Fibroblast of lung (primary cell): ENCODE measurements around the gene NR4A1. TPM values are rescaled to one million over a fixed set of nuclear protein-coding genes. Genes with fewer than 3 reads are reported as not detected.

Experiments used
- DNase-seq, 2 donors: peaks; one replicate each; pipeline versions ENCODE4 v3.0.0 to v3.0.0-alpha.2; 2010; ENCODE audit warnings: low read depth in 2 of 2
- H2AFZ ChIP-seq: 2 replicates; pipeline ENCODE4 v1.5.1; 2012; ENCODE audit warnings: low read length, control low read depth, inconsistent platforms
- H3K27ac ChIP-seq: 2 replicates; pipeline ENCODE4 v1.5.1; 2011; ENCODE audit warnings: low read length, control low read depth; ENCODE audit not compliant: insufficient read depth
- H3K27me3 ChIP-seq: 2 replicates; pipeline ENCODE4 v1.5.1; 2011; ENCODE audit warnings: mild to moderate bottlenecking, low read length; ENCODE audit not compliant: control insufficient read depth, insufficient read depth
- H3K36me3 ChIP-seq: 2 replicates; pipeline ENCODE4 v1.5.1; 2011; ENCODE audit warnings: low read length; ENCODE audit not compliant: control insufficient read depth, insufficient read depth
- H3K4me1 ChIP-seq: 2 replicates; pipeline ENCODE4 v1.5.1; 2011; ENCODE audit warnings: low read length; ENCODE audit not compliant: control insufficient read depth, insufficient read depth; ENCODE audit errors: extremely low read depth
- H3K4me2 ChIP-seq: 2 replicates; pipeline ENCODE4 v1.5.1; 2011; ENCODE audit warnings: low read length, control low read depth; ENCODE audit not compliant: insufficient read depth; ENCODE audit errors: extremely low read depth
- H3K4me3 ChIP-seq, 4 experiments: fragments of 200-600 bp in 1 of 4; sonication (generic) in 1 of 4; replicated peaks in 1 of 4; 2 replicates each; pipeline ENCODE4 v1.5.1; 2011 to 2016; ENCODE audit warnings: low read length in 4 of 4, low read depth in 3 of 4, mild to moderate bottlenecking in 3 of 4, control low read depth in 2 of 4, inconsistent platforms in 1 of 4, mixed read lengths in 1 of 4; ENCODE audit not compliant: insufficient read depth in 1 of 4; ENCODE audit errors: control extremely low read depth in 1 of 4
- H3K79me2 ChIP-seq: 2 replicates; pipeline ENCODE4 v1.5.1; 2012; ENCODE audit warnings: mild to moderate bottlenecking, low read length, inconsistent platforms; ENCODE audit not compliant: control insufficient read depth, insufficient read depth
- H3K9ac ChIP-seq: 2 replicates; pipeline ENCODE4 v1.5.1; 2011; ENCODE audit warnings: mild to moderate bottlenecking, low read length, control low read depth; ENCODE audit not compliant: insufficient read depth
- H3K9me3 ChIP-seq: 2 replicates; pipeline ENCODE4 v1.5.1; 2012; ENCODE audit warnings: low read depth, low read length; ENCODE audit not compliant: control insufficient read depth, insufficient read depth
- H4K20me1 ChIP-seq: 2 replicates; pipeline ENCODE4 v1.5.1; 2011; ENCODE audit warnings: low read length; ENCODE audit not compliant: control insufficient read depth, insufficient read depth; ENCODE audit errors: extremely low read depth
- EZH2 ChIP-seq: IDR thresholded peaks from 2 replicates; pipeline ENCODE4 v1.5.1; 2012; ENCODE audit warnings: low read length, control low read depth, mild to moderate bottlenecking; ENCODE audit errors: missing control alignments
- polyA plus RNA-seq, 2 donors: library from polyadenylated mRNA; depleted of rRNA in 1 of 2; stranded (reverse) in 1 of 2; unstranded in 1 of 2; fragments of >200 nt; gene quantifications; 2 replicates each; pipeline ENCODE4 v1.2.1, GENCODE V29; 2011 to 2012; ENCODE audit warnings: missing spikeins in 1 of 2
- total RNA-seq: library from RNA; depleted of rRNA; stranded (reverse); fragments of >200 nt; gene quantifications from 2 replicates; pipeline ENCODE4 v1.2.1, GENCODE V29; 2014
- TF ChIP-seq, protein P1 (sequence below), 2 donors: IDR thresholded peaks in 1 of 2; conservative IDR thresholded peaks in 1 of 2; 1 replicate in 1 of 2; 2 replicates in 1 of 2; pipeline ENCODE4 v1.5.1; 2011 to 2012; ENCODE audit warnings: low read length in 2 of 2, control low read depth in 1 of 2, inconsistent platforms in 1 of 2, low read depth in 1 of 2, mild to moderate bottlenecking in 1 of 2

Gene NR4A1
- total and polyA plus RNA-seq, 2 donors (not counting 1 experiment from before 2014, with no cell fraction given), result 3.8 to 4.1 TPM

DNA sequence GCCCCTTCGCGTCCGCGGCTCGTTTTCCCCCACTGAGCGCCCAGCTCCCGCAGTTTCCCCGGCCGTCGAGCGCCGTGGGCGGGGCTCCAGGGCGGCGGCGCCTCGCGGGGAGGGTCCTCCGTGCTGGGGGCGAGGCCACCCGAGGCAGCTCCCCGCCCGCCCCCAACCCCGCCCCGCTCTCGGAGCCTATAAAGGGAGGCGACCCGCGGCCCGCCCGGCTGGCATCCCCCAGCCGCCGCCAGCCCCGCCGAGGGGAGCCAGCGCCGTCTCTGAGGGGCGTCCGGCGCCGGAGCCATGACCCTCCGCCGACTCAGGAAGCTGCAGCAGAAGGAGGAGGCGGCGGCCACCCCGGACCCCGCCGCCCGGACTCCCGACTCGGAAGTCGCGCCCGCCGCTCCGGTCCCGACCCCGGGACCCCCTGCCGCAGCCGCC, 44.5 kb upstream of the NR4A1 start, which contains the start of gene TAMALIN:
TAMALIN (plus strand) TSS at position 221 of the 432 bp plus-strand sequence; CDS start at position 295, 74 bp downstream.
- Histone ChIP-seq H3K27me3 (peaks cover 16% of the 10 kb centered on the region), H3K4me2 (peak within 1 kb of the TSS; percentile 64), H3K9ac (peak within 1 kb of the TSS; percentile 53), H4K20me1 (no peaks in the 10 kb centered on the region), H2AFZ (no peak within 1 kb of the TSS), H3K4me3 (peak within 1 kb of the TSS; percentile 41 to 80 (median 56)), H3K36me3 (no peaks in the 10 kb centered on the region), H3K79me2 (no peaks in the 10 kb centered on the region), H3K27ac (no peak within 1 kb of the TSS), H3K4me1 (peaks cover 7% of the 10 kb centered on the region), H3K9me3 (no peaks in the 10 kb centered on the region)
- no peak for TF ChIP-seq EZH2
- TF ChIP-seq, protein P1, sequence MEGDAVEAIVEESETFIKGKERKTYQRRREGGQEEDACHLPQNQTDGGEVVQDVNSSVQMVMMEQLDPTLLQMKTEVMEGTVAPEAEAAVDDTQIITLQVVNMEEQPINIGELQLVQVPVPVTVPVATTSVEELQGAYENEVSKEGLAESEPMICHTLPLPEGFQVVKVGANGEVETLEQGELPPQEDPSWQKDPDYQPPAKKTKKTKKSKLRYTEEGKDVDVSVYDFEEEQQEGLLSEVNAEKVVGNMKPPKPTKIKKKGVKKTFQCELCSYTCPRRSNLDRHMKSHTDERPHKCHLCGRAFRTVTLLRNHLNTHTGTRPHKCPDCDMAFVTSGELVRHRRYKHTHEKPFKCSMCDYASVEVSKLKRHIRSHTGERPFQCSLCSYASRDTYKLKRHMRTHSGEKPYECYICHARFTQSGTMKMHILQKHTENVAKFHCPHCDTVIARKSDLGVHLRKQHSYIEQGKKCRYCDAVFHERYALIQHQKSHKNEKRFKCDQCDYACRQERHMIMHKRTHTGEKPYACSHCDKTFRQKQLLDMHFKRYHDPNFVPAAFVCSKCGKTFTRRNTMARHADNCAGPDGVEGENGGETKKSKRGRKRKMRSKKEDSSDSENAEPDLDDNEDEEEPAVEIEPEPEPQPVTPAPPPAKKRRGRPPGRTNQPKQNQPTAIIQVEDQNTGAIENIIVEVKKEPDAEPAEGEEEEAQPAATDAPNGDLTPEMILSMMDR (conservative IDR thresholded peaks at IDR 0.05 in 1 of 2, IDR thresholded peaks at IDR 0.05 in 1 of 2; ENCODE audit: low read depth in 1 of 2, low read length in 2 of 2), result no peak
- peak; percentile 53 to 64 for DNase-seq

GRCh38 chr12:52007158-52007921, 43.9 kb upstream of the NR4A1 start:
- peak in 1 of 2 donors; percentile 30 for DNase-seq
- TF ChIP-seq, protein P1 (conservative IDR thresholded peaks at IDR 0.05 in 1 of 2, IDR thresholded peaks at IDR 0.05 in 1 of 2; ENCODE audit: low read depth in 1 of 2, low read length in 2 of 2), result no peak
- TF ChIP-seq EZH2, result peak; percentile 95

DNA sequence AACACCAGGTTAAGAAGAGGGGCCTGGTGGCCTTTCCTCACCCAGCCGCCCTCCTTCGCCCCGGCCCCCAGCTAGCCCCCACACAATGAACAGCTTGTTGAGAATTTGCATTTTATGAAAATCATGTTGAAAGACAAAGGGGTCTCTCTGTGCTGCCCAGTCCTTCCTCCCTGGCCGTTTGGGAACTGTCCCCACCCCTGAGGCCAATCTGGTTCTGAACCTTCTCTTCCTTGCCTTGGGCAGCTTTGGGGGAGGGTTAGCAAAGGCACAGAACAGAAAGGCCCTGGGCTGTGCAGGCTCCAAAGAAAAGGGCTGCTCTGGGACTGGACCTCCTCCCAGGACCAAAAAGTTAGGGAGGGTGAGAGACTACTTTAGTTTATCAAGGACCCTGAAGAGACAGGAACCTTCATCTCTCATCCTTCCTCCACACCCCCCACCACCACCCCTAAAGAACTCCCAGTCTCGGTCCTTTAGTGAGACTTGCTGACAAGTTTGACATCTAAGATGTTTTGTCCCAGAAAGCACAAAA, 43.2 kb upstream of the NR4A1 start:
- no peak overlapping the region for H2AFZ ChIP-seq
- peak overlapping the region in 3 of 4 experiments; percentile 41 to 80 (median 62) for H3K4me3 ChIP-seq
- H3K9ac ChIP-seq, result no peak overlapping the region
- H3K4me1 ChIP-seq, result peaks cover 7% of the 10 kb centered on the region
- no peaks in the 10 kb centered on the region for H4K20me1 ChIP-seq
- TF ChIP-seq EZH2, result no peak
- TF ChIP-seq, protein P1 (conservative IDR thresholded peaks at IDR 0.05 in 1 of 2, IDR thresholded peaks at IDR 0.05 in 1 of 2; ENCODE audit: low read depth in 1 of 2, low read length in 2 of 2), result no peak
- no peaks in the 10 kb centered on the region for H3K9me3 ChIP-seq
- peaks cover 16% of the 10 kb centered on the region for H3K27me3 ChIP-seq
- no peak for DNase-seq
- no peaks in the 10 kb centered on the region for H3K36me3 ChIP-seq
- no peak overlapping the region for H3K27ac ChIP-seq
- H3K79me2 ChIP-seq, result no peaks in the 10 kb centered on the region
- H3K4me2 ChIP-seq, result peak overlapping the region; percentile 64

More at GRCh38 chr12:52007158-52007921, 43.9 kb upstream of the NR4A1 start:
- Histone ChIP-seq H3K79me2 (no peaks in the 10 kb centered on the region), H3K36me3 (no peaks in the 10 kb centered on the region), H3K9ac (peak overlapping the region; percentile 53), H3K4me2 (peak overlapping the region; percentile 64), H2AFZ (no peak overlapping the region), H3K27ac (no peak overlapping the region), H3K4me1 (peaks cover 7% of the 10 kb centered on the region), H3K9me3 (no peaks in the 10 kb centered on the region), H4K20me1 (no peaks in the 10 kb centered on the region), H3K4me3 (peak overlapping the region; percentile 41 to 80 (median 56)), H3K27me3 (peaks cover 16% of the 10 kb centered on the region)
